HepG2 (cell line): ENCODE measurements around the gene DYRK1B. TPM values are rescaled to one million over a fixed set of nuclear protein-coding genes. Genes with fewer than 3 reads are reported as not detected.

Experiments
- CBX2 ChIP-seq, 2 experiments: fragments of 200-600 bp in 1 of 2; sonication (generic); formaldehyde crosslinking in 1 of 2; IDR thresholded peaks; 2 replicates each; pipeline versions ENCODE4 v1.7.0 to v1.8.1; 2018 to 2022; ENCODE audit warnings: low read depth in 2 of 2, low read length in 1 of 2, mild to moderate bottlenecking in 1 of 2, missing genetic modification reagents in 1 of 2
- DNMT3B ChIP-seq: conservative IDR thresholded peaks from 2 replicates; pipeline ENCODE4 v1.6.1; 2016; ENCODE audit warnings: missing biosample characterization, control low read depth
- FOXA3 ChIP-seq: IDR thresholded peaks from 2 replicates; pipeline ENCODE4 v1.6.1; 2016; ENCODE audit warnings: missing genetic modification reagents, missing compliant biosample characterization
- HHEX ChIP-seq: IDR thresholded peaks from 2 replicates; pipeline ENCODE4 v1.6.1; 2016; ENCODE audit warnings: control low read depth
- HNF1B ChIP-seq: sonication (generic); formaldehyde crosslinking; IDR thresholded peaks from 2 replicates; pipeline ENCODE4 v1.5.1; 2020; ENCODE audit warnings: mild to moderate bottlenecking, moderate library complexity, missing genetic modification reagents
- HNRNPH1 ChIP-seq: fragments of 200-400 bp; formaldehyde crosslinking; optimal IDR thresholded peaks from 2 replicates; pipeline ENCODE3; 2017; ENCODE audit warnings: mild to moderate bottlenecking, low read depth, low read length
- MXD1 ChIP-seq: sonication (generic); formaldehyde crosslinking; IDR thresholded peaks from 2 replicates; pipeline ENCODE4 v1.4.0; 2020; ENCODE audit warnings: mild to moderate bottlenecking, missing genetic modification reagents
- NONO ChIP-seq, 2 experiments: fragments of 450-650 bp in 1 of 2; sonication (generic) in 1 of 2; formaldehyde crosslinking in 1 of 2; IDR thresholded peaks in 1 of 2; conservative IDR thresholded peaks in 1 of 2; 2 replicates each; pipeline versions ENCODE4 v1.6.1 to v1.8.0; 2017 to 2022; ENCODE audit warnings: mild to moderate bottlenecking in 1 of 2, missing genetic modification reagents in 1 of 2, moderate library complexity in 1 of 2
- RORA ChIP-seq: sonication (generic); formaldehyde crosslinking; IDR thresholded peaks from 2 replicates; pipeline ENCODE4 v1.5.0; 2020; ENCODE audit warnings: mild to moderate bottlenecking, missing genetic modification reagents, moderate library complexity
- SALL2 ChIP-seq: sonication (generic); formaldehyde crosslinking; IDR thresholded peaks from 2 replicates; pipeline ENCODE4 v1.8.1; 2023; ENCODE audit warnings: mild to moderate bottlenecking, missing genetic modification reagents, inconsistent platforms
- TBP ChIP-seq: sonication (generic); formaldehyde crosslinking; IDR thresholded peaks from 2 replicates; pipeline ENCODE4 v1.5.0; 2020; ENCODE audit warnings: missing genetic modification reagents
- TEAD3 ChIP-seq: optimal IDR thresholded peaks from 2 replicates; pipeline ENCODE3; 2016; ENCODE audit warnings: borderline replicate concordance
- U2AF2 ChIP-seq: fragments of 200-400 bp; formaldehyde crosslinking; IDR thresholded peaks from 2 replicates; pipeline ENCODE4 v1.6.1; 2017; ENCODE audit warnings: low read depth, mild to moderate bottlenecking, low read length
- ZC3H13 ChIP-seq: sonication (generic); formaldehyde crosslinking; IDR thresholded peaks from 2 replicates; pipeline ENCODE4 v1.8.1; 2023; ENCODE audit warnings: mild to moderate bottlenecking, missing genetic modification reagents, moderate library complexity
- ZEB1 ChIP-seq: IDR thresholded peaks from 2 replicates; pipeline ENCODE4 v1.6.1; 2012; ENCODE audit warnings: mild to moderate bottlenecking, low read depth, inconsistent platforms; ENCODE audit not compliant: insufficient replicate concordance
- ZNF18 ChIP-seq: sonication (generic); formaldehyde crosslinking; IDR thresholded peaks from 2 replicates; pipeline ENCODE4 v1.8.0; 2022; ENCODE audit warnings: mild to moderate bottlenecking, missing genetic modification reagents; ENCODE audit not compliant: insufficient replicate concordance
- ZNF232 ChIP-seq: sonication (generic); formaldehyde crosslinking; IDR thresholded peaks from 2 replicates; pipeline ENCODE4 v1.4.0; 2020; ENCODE audit warnings: missing genetic modification reagents, borderline replicate concordance
- ZNF234 ChIP-seq: sonication (generic); formaldehyde crosslinking; conservative IDR thresholded peaks from 2 replicates; pipeline ENCODE4 v1.5.1; 2020; ENCODE audit warnings: mild to moderate bottlenecking, missing genetic modification reagents
- ZNF407 ChIP-seq: sonication (generic); formaldehyde crosslinking; IDR thresholded peaks from one replicate; pipeline ENCODE4 v1.5.1; 2020; ENCODE audit warnings: mild to moderate bottlenecking, missing genetic modification reagents; ENCODE audit errors: not compliant biosample characterization
- polyA plus RNA-seq, 8 experiments: library from polyadenylated mRNA; depleted of rRNA in 3 of 8; stranded (reverse) in 7 of 8; unstranded in 1 of 8; fragments of >200 nt; fragmentation: Illumina TruSeq in 4 of 8; extraction: Trizol in 4 of 8; gene quantifications; 2 replicates each; pipeline versions ENCODE4 v1.2.1 to v1.2.3, GENCODE V29; 2011 to 2016; ENCODE audit warnings: low read depth in 4 of 8, missing spikeins in 1 of 8, mixed read lengths in 1 of 8; ENCODE audit not compliant: insufficient read depth in 1 of 8
- total RNA-seq, 5 experiments: library from RNA; depleted of rRNA; stranded (reverse); fragments of >200 nt; fragmentation: Illumina TruSeq; extraction: Trizol; gene quantifications; 2 replicates each; pipeline ENCODE4 v1.2.3, GENCODE V29; 2016; ENCODE audit warnings: low read depth in 1 of 5

The DYRK1B gene
- total and polyA plus RNA-seq, 2 of the 13 experiments (the other 11 are each of a cell fraction or from before 2014, with no cell fraction given) = 0.82 to 1.3 TPM

GRCh38 chr19:39847525-39847924 lies 13.6 kb upstream of the DYRK1B start (continued):
- TF ChIP-seq TBP (CRISPR knock-in tag) (no peak), ZNF18 (CRISPR knock-in tag) (no peak), SALL2 (CRISPR knock-in tag) (no peak), HNF1B (CRISPR knock-in tag) (no peak), ZNF232 (CRISPR knock-in tag) (0 out of 2 replicates have a peak, but pooled peaks have one; percentile 7), MXD1 (CRISPR knock-in tag) (no peak), TEAD3 (peak; percentile 88), DNMT3B (CRISPR knock-in tag) (no peak), RORA (CRISPR knock-in tag) (no peak), HNRNPH1 (no peak), ZNF407 (CRISPR knock-in tag) (no peak), NONO (IDR thresholded peaks at IDR 0.05) (no peak), NONO (CRISPR knock-in tag; conservative IDR thresholded peaks at IDR 0.05) (no peak), ZC3H13 (CRISPR knock-in tag) (no peak), FOXA3 (0 out of 2 replicates have a peak, but pooled peaks have one; percentile 48), HHEX (no peak), ZNF234 (no peak), ZEB1 (no peak), CBX2 (IDR thresholded peaks at IDR 0.05; ENCODE audit: low read depth, low read length) (no peak), CBX2 (CRISPR knock-in tag; IDR thresholded peaks at IDR 0.05; ENCODE audit: low read depth) (no peak), U2AF2 (no peak)
